WTC11 (cell line): ENCODE results near the gene RANBP6. TPM values are rescaled to one million over a fixed set of nuclear protein-coding genes. Genes with fewer than 3 reads are reported as not detected.

Source experiments
- ATAC-seq: fragments of 200-7000 bp; cut with Tn5 transposase; 2 replicates; pipeline ENCODE4 v1.10.0; 2021; ENCODE audit warnings: mild to moderate bottlenecking, moderate library complexity
- CTCF ChIA-PET: fragments of 300-600 bp; sonication (Branson Sonifier 250); formaldehyde crosslinking; loops from one replicate; lab custom pipeline; 2021; ENCODE audit warnings: antibody characterized with exemption; lab: Charles Lee
- POLR2A ChIA-PET: fragments of 350-600 bp; sonication (Branson Sonifier 250); formaldehyde crosslinking; loops from one replicate; lab custom pipeline; 2021; ENCODE audit warnings: antibody characterized with exemption; lab: Charles Lee
- DNase-seq: peaks from one replicate; pipeline ENCODE4 v3.0.0; 2021; ENCODE audit warnings: low spot score
- H3K27ac Mint-ChIP-seq: 2 replicates; pipeline ENCODE4 v1.8.0; 2021; ENCODE audit warnings: mixed read lengths
- H3K27me3 Mint-ChIP-seq: 2 replicates; pipeline ENCODE4 v1.8.0; 2021; ENCODE audit warnings: low read depth, mild to moderate bottlenecking, moderate library complexity, mixed read lengths
- H3K36me3 Mint-ChIP-seq: 2 replicates; pipeline ENCODE4 v1.8.0; 2021; ENCODE audit warnings: mixed read lengths
- H3K4me1 Mint-ChIP-seq: 2 replicates; pipeline ENCODE4 v1.8.0; 2022; ENCODE audit warnings: mixed read lengths
- H3K4me3 Mint-ChIP-seq: 2 replicates; pipeline ENCODE4 v1.8.0; 2021; ENCODE audit warnings: mild to moderate bottlenecking, moderate library complexity, mixed read lengths
- H3K9me3 Mint-ChIP-seq: 2 replicates; pipeline ENCODE4 v1.8.0; 2021; ENCODE audit warnings: mixed read lengths
- ELF4 ChIP-seq: sonication (generic); formaldehyde crosslinking; IDR thresholded peaks from 2 replicates; pipeline ENCODE4 v1.8.1; 2022; ENCODE audit warnings: low read depth, mild to moderate bottlenecking, moderate library complexity, missing genetic modification reagents
- IRF2 ChIP-seq: sonication (generic); formaldehyde crosslinking; IDR thresholded peaks from 2 replicates; pipeline ENCODE4 v1.8.0; 2022; ENCODE audit warnings: low read depth, missing genetic modification reagents, borderline replicate concordance
- JUN ChIP-seq: sonication (generic); formaldehyde crosslinking; IDR thresholded peaks from 2 replicates; pipeline ENCODE4 v1.8.0; 2023; ENCODE audit warnings: mild to moderate bottlenecking, missing genetic modification reagents
- NFATC4 ChIP-seq: fragments of 250-450 bp; sonication (Bioruptor Pico); IDR thresholded peaks from 2 replicates; pipeline ENCODE4 v1.9.0; 2021; ENCODE audit warnings: mild to moderate bottlenecking
- NFE2L1 ChIP-seq: sonication (generic); formaldehyde crosslinking; IDR thresholded peaks from 2 replicates; pipeline ENCODE4 v1.8.1; 2023; ENCODE audit warnings: missing genetic modification reagents
- NR1H2 ChIP-seq: sonication (generic); formaldehyde crosslinking; IDR thresholded peaks from 2 replicates; pipeline ENCODE4 v1.9.0; 2021; ENCODE audit warnings: mild to moderate bottlenecking, moderate library complexity, missing genetic modification reagents
- NR2C2 ChIP-seq: sonication (generic); formaldehyde crosslinking; IDR thresholded peaks from 2 replicates; pipeline ENCODE4 v1.8.0; 2022; ENCODE audit warnings: mild to moderate bottlenecking, missing genetic modification reagents
- OVOL2 ChIP-seq: fragments of 250-450 bp; sonication (Bioruptor Pico); IDR thresholded peaks from 2 replicates; pipeline ENCODE4 v1.9.0; 2021; ENCODE audit warnings: mild to moderate bottlenecking, borderline replicate concordance
- RORB ChIP-seq: fragments of 250-450 bp; sonication (Bioruptor Pico); IDR thresholded peaks from 2 replicates; pipeline ENCODE4 v1.9.0; 2021; ENCODE audit warnings: mild to moderate bottlenecking
- SMAD3 ChIP-seq: sonication (generic); formaldehyde crosslinking; IDR thresholded peaks from 2 replicates; pipeline ENCODE4 v1.8.0; 2022; ENCODE audit warnings: missing genetic modification reagents, mild to moderate bottlenecking, borderline replicate concordance
- STAT6 ChIP-seq: sonication (generic); formaldehyde crosslinking; conservative IDR thresholded peaks from 2 replicates; pipeline ENCODE4 v1.8.1; 2023; ENCODE audit warnings: mild to moderate bottlenecking, low read depth, missing genetic modification reagents, moderate library complexity
- USF2 ChIP-seq: sonication (generic); formaldehyde crosslinking; IDR thresholded peaks from 2 replicates; pipeline ENCODE4 v1.8.1; 2023; ENCODE audit warnings: mild to moderate bottlenecking, missing genetic modification reagents, moderate library complexity
- ZMAT4 ChIP-seq: fragments of 250-450 bp; sonication (Bioruptor Pico); IDR thresholded peaks from 2 replicates; pipeline ENCODE4 v1.9.0; 2021; ENCODE audit warnings: mild to moderate bottlenecking
- ZNF121 ChIP-seq: sonication (generic); formaldehyde crosslinking; IDR thresholded peaks from 2 replicates; pipeline ENCODE4 v1.8.0; 2023; ENCODE audit warnings: missing genetic modification reagents
- ZNF138 ChIP-seq: sonication (generic); formaldehyde crosslinking; conservative IDR thresholded peaks from 2 replicates; pipeline ENCODE4 v1.8.1; 2022; ENCODE audit warnings: mild to moderate bottlenecking, moderate library complexity, missing genetic modification reagents
- ZNF263 ChIP-seq: sonication (generic); formaldehyde crosslinking; IDR thresholded peaks from 2 replicates; pipeline ENCODE4 v1.8.1; 2022; ENCODE audit warnings: low read depth, mild to moderate bottlenecking, moderate library complexity, missing genetic modification reagents
- ZNF416 ChIP-seq: fragments of 250-450 bp; sonication (Bioruptor Pico); IDR thresholded peaks from 2 replicates; pipeline ENCODE4 v1.9.0; 2021; ENCODE audit warnings: mild to moderate bottlenecking, inconsistent platforms
- total RNA-seq: library from RNA; stranded (reverse); gene quantifications from 3 replicates; pipeline ENCODE4 v1.2.3, GENCODE V29; 2021
- TF ChIP-seq, protein P1 (sequence below): fragments of 250-450 bp; sonication (Bioruptor Pico); IDR thresholded peaks from 2 replicates; pipeline ENCODE4 v1.9.0; 2021; ENCODE audit warnings: mild to moderate bottlenecking, borderline replicate concordance
- TF ChIP-seq, protein P2 (sequence below): fragments of 250-450 bp; sonication (Bioruptor Pico); IDR thresholded peaks from 2 replicates; pipeline ENCODE4 v2.1.2; 2022; ENCODE audit warnings: mild to moderate bottlenecking, moderate library complexity
- TF ChIP-seq, protein P3 (sequence below): sonication (generic); formaldehyde crosslinking; IDR thresholded peaks from 2 replicates; pipeline ENCODE4 v1.8.1; 2023; ENCODE audit warnings: mild to moderate bottlenecking, moderate library complexity, missing genetic modification reagents
- TF ChIP-seq, protein P4 (sequence below): sonication (generic); formaldehyde crosslinking; IDR thresholded peaks from 2 replicates; pipeline ENCODE4 v1.8.1; 2022; ENCODE audit warnings: missing genetic modification reagents, borderline replicate concordance
- TF ChIP-seq, protein P5 (sequence below): fragments of 250-450 bp; sonication (Bioruptor Pico); IDR thresholded peaks from 2 replicates; pipeline ENCODE4 v1.8.0; 2021; ENCODE audit warnings: mild to moderate bottlenecking

The RANBP6 gene
- total RNA-seq, 1 experiment from 2014 or later, result 20.1 TPM

GRCh38 chr9:5994493-5994892, 20.9 kb downstream of the RANBP6 start:
- ATAC-seq (no peak), DNase-seq (no peak)
- TF ChIP-seq, protein P1, sequence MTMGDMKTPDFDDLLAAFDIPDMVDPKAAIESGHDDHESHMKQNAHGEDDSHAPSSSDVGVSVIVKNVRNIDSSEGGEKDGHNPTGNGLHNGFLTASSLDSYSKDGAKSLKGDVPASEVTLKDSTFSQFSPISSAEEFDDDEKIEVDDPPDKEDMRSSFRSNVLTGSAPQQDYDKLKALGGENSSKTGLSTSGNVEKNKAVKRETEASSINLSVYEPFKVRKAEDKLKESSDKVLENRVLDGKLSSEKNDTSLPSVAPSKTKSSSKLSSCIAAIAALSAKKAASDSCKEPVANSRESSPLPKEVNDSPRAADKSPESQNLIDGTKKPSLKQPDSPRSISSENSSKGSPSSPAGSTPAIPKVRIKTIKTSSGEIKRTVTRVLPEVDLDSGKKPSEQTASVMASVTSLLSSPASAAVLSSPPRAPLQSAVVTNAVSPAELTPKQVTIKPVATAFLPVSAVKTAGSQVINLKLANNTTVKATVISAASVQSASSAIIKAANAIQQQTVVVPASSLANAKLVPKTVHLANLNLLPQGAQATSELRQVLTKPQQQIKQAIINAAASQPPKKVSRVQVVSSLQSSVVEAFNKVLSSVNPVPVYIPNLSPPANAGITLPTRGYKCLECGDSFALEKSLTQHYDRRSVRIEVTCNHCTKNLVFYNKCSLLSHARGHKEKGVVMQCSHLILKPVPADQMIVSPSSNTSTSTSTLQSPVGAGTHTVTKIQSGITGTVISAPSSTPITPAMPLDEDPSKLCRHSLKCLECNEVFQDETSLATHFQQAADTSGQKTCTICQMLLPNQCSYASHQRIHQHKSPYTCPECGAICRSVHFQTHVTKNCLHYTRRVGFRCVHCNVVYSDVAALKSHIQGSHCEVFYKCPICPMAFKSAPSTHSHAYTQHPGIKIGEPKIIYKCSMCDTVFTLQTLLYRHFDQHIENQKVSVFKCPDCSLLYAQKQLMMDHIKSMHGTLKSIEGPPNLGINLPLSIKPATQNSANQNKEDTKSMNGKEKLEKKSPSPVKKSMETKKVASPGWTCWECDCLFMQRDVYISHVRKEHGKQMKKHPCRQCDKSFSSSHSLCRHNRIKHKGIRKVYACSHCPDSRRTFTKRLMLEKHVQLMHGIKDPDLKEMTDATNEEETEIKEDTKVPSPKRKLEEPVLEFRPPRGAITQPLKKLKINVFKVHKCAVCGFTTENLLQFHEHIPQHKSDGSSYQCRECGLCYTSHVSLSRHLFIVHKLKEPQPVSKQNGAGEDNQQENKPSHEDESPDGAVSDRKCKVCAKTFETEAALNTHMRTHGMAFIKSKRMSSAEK, result no peak
- no peak for TF ChIP-seq ZNF138 (CRISPR knock-in tag)
- TF ChIP-seq ZNF263 (CRISPR knock-in tag), result no peak
- no peak for TF ChIP-seq NR1H2 (CRISPR knock-in tag)
- TF ChIP-seq, protein P2, sequence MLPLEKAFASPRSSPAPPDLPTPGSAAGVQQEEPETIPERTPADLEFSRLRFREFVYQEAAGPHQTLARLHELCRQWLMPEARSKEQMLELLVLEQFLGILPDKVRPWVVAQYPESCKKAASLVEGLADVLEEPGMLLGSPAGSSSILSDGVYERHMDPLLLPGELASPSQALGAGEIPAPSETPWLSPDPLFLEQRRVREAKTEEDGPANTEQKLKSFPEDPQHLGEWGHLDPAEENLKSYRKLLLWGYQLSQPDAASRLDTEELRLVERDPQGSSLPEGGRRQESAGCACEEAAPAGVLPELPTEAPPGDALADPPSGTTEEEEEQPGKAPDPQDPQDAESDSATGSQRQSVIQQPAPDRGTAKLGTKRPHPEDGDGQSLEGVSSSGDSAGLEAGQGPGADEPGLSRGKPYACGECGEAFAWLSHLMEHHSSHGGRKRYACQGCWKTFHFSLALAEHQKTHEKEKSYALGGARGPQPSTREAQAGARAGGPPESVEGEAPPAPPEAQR (CRISPR knock-in tag), result no peak
- no peak for TF ChIP-seq SMAD3 (CRISPR knock-in tag)
- no peak for TF ChIP-seq NR2C2
- no peak for TF ChIP-seq ZNF121 (CRISPR knock-in tag)
- no peak for TF ChIP-seq USF2 (CRISPR knock-in tag)
- TF ChIP-seq NFE2L1 (CRISPR knock-in tag), result no peak
- TF ChIP-seq NFATC4, result no peak
- TF ChIP-seq RORB (CRISPR knock-in tag), result no peak
- TF ChIP-seq, protein P3, sequence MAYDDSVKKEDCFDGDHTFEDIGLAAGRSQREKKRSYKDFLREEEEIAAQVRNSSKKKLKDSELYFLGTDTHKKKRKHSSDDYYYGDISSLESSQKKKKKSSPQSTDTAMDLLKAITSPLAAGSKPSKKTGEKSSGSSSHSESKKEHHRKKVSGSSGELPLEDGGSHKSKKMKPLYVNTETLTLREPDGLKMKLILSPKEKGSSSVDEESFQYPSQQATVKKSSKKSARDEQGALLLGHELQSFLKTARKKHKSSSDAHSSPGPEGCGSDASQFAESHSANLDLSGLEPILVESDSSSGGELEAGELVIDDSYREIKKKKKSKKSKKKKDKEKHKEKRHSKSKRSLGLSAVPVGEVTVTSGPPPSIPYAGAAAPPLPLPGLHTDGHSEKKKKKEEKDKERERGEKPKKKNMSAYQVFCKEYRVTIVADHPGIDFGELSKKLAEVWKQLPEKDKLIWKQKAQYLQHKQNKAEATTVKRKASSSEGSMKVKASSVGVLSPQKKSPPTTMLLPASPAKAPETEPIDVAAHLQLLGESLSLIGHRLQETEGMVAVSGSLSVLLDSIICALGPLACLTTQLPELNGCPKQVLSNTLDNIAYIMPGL (CRISPR knock-in tag), result no peak
- TF ChIP-seq, protein P4, sequence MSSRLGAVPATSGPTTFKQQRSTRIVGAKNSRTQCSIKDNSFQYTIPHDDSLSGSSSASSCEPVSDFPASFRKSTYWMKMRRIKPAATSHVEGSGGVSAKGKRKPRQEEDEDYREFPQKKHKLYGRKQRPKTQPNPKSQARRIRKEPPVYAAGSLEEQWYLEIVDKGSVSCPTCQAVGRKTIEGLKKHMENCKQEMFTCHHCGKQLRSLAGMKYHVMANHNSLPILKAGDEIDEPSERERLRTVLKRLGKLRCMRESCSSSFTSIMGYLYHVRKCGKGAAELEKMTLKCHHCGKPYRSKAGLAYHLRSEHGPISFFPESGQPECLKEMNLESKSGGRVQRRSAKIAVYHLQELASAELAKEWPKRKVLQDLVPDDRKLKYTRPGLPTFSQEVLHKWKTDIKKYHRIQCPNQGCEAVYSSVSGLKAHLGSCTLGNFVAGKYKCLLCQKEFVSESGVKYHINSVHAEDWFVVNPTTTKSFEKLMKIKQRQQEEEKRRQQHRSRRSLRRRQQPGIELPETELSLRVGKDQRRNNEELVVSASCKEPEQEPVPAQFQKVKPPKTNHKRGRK (CRISPR knock-in tag), result no peak
- no peak for TF ChIP-seq ZNF416 (CRISPR knock-in tag)
- TF ChIP-seq ZMAT4, result no peak
- Mint-ChIP-seq H3K9me3 (no peaks in the 10 kb centered on the region), H3K36me3 (no peaks in the 10 kb centered on the region), H3K4me1 (peaks cover 20% of the 10 kb centered on the region), H3K27ac (no peak overlapping the region), H3K27me3 (no peaks in the 10 kb centered on the region), H3K4me3 (no peak overlapping the region)
- CTCF ChIA-PET, result no interaction called here
- POLR2A ChIA-PET, result interaction anchor here (1.3 kb wide), 1 partner anchor 12 kb away, joined by 3 read pairs; no protein-coding TSS in a partner anchor

DNA sequence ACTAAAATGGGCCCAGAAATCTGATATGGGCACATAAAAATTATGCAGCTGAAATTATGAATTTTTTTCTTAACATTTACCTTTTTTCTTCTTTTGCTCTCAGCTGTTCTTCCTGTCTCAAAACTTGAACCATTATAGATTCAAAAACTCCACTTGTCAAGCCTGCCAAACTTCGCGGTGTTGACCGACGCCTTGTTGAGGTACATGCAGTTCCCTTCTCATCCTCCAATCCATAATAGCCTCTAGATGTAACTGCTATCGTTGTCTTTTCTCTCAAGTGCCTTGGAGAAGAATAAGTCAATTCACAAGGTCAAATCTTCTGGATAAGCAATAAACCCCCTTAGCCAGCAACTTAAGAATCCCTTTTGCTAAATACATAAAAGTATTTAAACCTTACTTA, 27.2 kb downstream of the RANBP6 start:
- CTCF ChIA-PET, result interaction anchor here (1.0 kb wide), 1 partner anchor 102 kb away, joined by 3 read pairs; no protein-coding TSS in a partner anchor
- TF ChIP-seq OVOL2 (no peak), ELF4 (CRISPR knock-in tag) (no peak), STAT6 (CRISPR knock-in tag) (no peak), JUN (no peak), IRF2 (CRISPR knock-in tag) (no peak)
- TF ChIP-seq, protein P5, sequence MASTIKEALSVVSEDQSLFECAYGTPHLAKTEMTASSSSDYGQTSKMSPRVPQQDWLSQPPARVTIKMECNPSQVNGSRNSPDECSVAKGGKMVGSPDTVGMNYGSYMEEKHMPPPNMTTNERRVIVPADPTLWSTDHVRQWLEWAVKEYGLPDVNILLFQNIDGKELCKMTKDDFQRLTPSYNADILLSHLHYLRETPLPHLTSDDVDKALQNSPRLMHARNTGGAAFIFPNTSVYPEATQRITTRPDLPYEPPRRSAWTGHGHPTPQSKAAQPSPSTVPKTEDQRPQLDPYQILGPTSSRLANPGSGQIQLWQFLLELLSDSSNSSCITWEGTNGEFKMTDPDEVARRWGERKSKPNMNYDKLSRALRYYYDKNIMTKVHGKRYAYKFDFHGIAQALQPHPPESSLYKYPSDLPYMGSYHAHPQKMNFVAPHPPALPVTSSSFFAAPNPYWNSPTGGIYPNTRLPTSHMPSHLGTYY (CRISPR knock-in tag), result no peak

More for the DNA sequence above, 27.2 kb downstream of the RANBP6 start:
- peaks cover 4% of the 10 kb centered on the region for H3K36me3 Mint-ChIP-seq
- no peak overlapping the region for H3K27ac Mint-ChIP-seq
- no peak overlapping the region for H3K4me3 Mint-ChIP-seq
- no peak for ATAC-seq
- no peaks in the 10 kb centered on the region for H3K27me3 Mint-ChIP-seq
- no peak for DNase-seq
- peaks cover 19% of the 10 kb centered on the region for H3K4me1 Mint-ChIP-seq
- POLR2A ChIA-PET, result no interaction called here
- no peaks in the 10 kb centered on the region for H3K9me3 Mint-ChIP-seq
